Upper lobe of left lung (tissue), 4 donors: Measurements from ENCODE around the gene SMC6.

ENCODE experiments used
- CTCF ChIP-seq, 6 experiments: fragments of 450-650 bp in 4 of 6; fragments of 200-600 bp in 2 of 6; sonication (generic) in 2 of 6; IDR thresholded peaks; one replicate each; pipeline ENCODE4 v1.5.1; 2016 to 2019; ENCODE audit warnings: antibody characterized with exemption in 6 of 6
- EP300 ChIP-seq, 4 donors: sonication (generic); formaldehyde crosslinking; IDR thresholded peaks; one replicate each; pipeline ENCODE4 v1.5.1; 2017; ENCODE audit warnings: antibody characterized with exemption in 4 of 4, control low read depth in 2 of 4
- POLR2A ChIP-seq, 4 donors: fragments of 450-650 bp; IDR thresholded peaks; one replicate each; pipeline ENCODE4 v1.5.1; 2016 to 2017; ENCODE audit warnings: antibody characterized with exemption in 4 of 4, mild to moderate bottlenecking in 2 of 4
- POLR2AphosphoS5 ChIP-seq, 2 donors: sonication (generic); formaldehyde crosslinking; IDR thresholded peaks; one replicate each; pipeline ENCODE4 v1.5.1; 2017; ENCODE audit warnings: antibody characterized with exemption in 2 of 2

GRCh38 chr2:17648581-17648980, 105.0 kb downstream of the SMC6 start:
- TF ChIP-seq CTCF (IDR thresholded peaks at IDR 0.05) (no peak), POLR2AphosphoS5 (IDR thresholded peaks at IDR 0.05) (no peak), EP300 (IDR thresholded peaks at IDR 0.05) (no peak), POLR2A (IDR thresholded peaks at IDR 0.05) (no peak)
